ENCODE measurements around the gene KAZN.

Gene KAZN

DNA sequence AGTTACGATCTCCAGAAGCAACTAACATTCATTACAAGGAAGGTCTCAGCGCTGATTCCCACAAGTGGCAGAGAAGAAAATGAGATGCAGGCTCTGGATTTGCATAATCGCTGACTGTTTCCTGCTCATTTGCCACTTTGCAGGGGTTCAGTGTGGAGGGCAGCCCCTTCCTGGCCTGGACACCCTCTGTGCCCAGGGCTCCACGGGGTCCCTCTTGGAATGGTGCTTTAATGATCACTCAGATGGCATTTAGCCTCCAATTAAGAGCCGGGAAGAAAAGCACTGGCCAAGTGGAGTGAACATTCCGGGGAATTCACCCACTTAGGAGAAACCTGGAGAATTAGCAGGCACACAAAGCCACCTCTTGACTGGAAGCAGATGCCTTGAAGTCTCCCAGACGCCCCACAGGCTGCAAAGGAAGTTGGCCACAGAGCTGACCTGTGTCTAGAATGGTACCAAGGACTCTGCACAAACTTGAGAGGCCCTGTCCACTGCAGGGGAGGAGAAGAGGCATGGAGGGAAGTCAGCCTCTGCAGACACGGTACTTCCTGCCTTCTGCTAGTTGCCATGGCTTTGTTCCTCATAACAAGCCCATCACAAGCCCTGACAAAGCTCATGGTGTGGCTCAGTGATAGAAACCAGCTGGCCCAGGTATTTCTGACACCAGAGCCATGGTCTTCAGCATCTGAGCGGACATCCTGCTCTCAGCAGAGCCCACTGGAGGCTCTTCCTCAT is 157.2 kb downstream of the KAZN start:
- no peaks in the 10 kb centered on the region for H3K9me3 ChIP-seq (ENCODE audit: insufficient read depth, low read depth, low read length)
- peaks cover 21% of the 10 kb centered on the region for H3K4me1 ChIP-seq (ENCODE audit: insufficient read depth, low read length)
- no peak overlapping the region for H3K9ac ChIP-seq (ENCODE audit: low read depth, low read length)
- H3K4me3 ChIP-seq (ENCODE audit: low read length) = no peak overlapping the region
- H3K36me3 ChIP-seq (ENCODE audit: insufficient read depth, low read depth, low read length) = no peaks in the 10 kb centered on the region
- H3K27me3 ChIP-seq (ENCODE audit: insufficient read depth, low read length) = no peaks in the 10 kb centered on the region
- no peak overlapping the region for H3K27ac ChIP-seq (ENCODE audit: low read length)

- Histone ChIP-seq H3K9ac (ENCODE audit: low read depth, low read length) (no peak overlapping the region), H3K9me3 (ENCODE audit: insufficient read depth, low read depth, low read length) (no peaks in the 10 kb centered on the region), H3K4me3 (ENCODE audit: low read length) (no peak overlapping the region), H3K4me1 (ENCODE audit: insufficient read depth, low read length) (peaks cover 21% of the 10 kb centered on the region), H3K36me3 (ENCODE audit: insufficient read depth, low read depth, low read length) (no peaks in the 10 kb centered on the region), H3K27ac (ENCODE audit: low read length) (no peak overlapping the region), H3K27me3 (ENCODE audit: insufficient read depth, low read length) (no peaks in the 10 kb centered on the region)
Observed at GRCh38 chr1:14756589-14757285, 158.3 kb downstream of the KAZN start.

GRCh38 chr1:14757286-14757625 is 158.8 kb downstream of the KAZN start:
- Histone ChIP-seq H3K9ac (ENCODE audit: low read depth, low read length) (no peak overlapping the region), H3K36me3 (ENCODE audit: insufficient read depth, low read depth, low read length) (no peaks in the 10 kb centered on the region), H3K27me3 (ENCODE audit: insufficient read depth, low read length) (no peaks in the 10 kb centered on the region), H3K4me1 (ENCODE audit: insufficient read depth, low read length) (peaks cover 21% of the 10 kb centered on the region), H3K27ac (ENCODE audit: low read length) (no peak overlapping the region), H3K4me3 (ENCODE audit: low read length) (no peak overlapping the region), H3K9me3 (ENCODE audit: insufficient read depth, low read depth, low read length) (no peaks in the 10 kb centered on the region)

DNA sequence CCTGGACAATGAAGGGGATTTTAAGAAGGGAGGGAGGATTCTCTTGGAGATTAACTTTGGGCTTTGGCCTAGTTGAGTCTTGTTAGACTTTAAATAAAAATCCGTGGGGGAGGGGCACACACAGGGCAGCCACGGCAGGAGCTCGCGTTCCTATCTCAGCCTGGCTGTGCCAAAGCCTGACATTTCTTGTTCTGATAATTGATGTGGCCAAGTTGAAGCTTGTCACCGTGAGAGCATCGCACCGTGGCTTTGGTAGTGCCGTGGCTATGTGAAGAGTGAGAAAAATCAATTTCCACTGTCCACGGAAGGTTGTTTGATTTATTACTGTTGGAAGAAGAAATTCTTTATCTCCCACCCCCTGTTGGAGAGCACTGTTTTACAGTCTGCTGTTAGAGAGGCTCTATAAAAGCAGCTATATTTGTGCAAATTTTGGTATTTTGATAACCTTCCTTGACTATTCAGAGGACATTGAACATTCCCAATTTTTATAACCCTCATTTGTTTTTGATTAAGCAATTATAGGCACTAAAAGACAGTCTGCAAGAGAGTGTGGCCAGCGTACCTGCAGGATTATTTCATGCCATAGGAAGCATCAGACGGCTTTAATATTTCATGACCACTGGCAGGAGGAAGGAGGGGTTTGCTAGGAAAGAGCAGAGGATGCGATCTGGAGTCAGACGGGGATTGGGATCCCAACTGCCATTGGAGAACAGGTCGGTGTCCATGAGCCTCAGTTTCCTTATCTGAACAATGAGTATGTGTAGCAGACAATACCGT is 160.7 kb downstream of the KAZN start:
- Histone ChIP-seq H3K27ac (ENCODE audit: low read length) (no peak overlapping the region), H3K4me3 (ENCODE audit: low read length) (no peak overlapping the region), H3K9ac (ENCODE audit: low read depth, low read length) (no peak overlapping the region), H3K4me1 (ENCODE audit: insufficient read depth, low read length) (peaks cover 25% of the 10 kb centered on the region), H3K27me3 (ENCODE audit: insufficient read depth, low read length) (no peaks in the 10 kb centered on the region), H3K9me3 (ENCODE audit: insufficient read depth, low read depth, low read length) (no peaks in the 10 kb centered on the region), H3K36me3 (ENCODE audit: insufficient read depth, low read depth, low read length) (no peaks in the 10 kb centered on the region)

- Histone ChIP-seq H3K4me3 (ENCODE audit: low read length) (no peak overlapping the region), H3K9ac (ENCODE audit: low read depth, low read length) (no peak overlapping the region), H3K4me1 (ENCODE audit: insufficient read depth, low read length) (peaks cover 25% of the 10 kb centered on the region), H3K27me3 (ENCODE audit: insufficient read depth, low read length) (no peaks in the 10 kb centered on the region), H3K9me3 (ENCODE audit: insufficient read depth, low read depth, low read length) (no peaks in the 10 kb centered on the region), H3K36me3 (ENCODE audit: insufficient read depth, low read depth, low read length) (no peaks in the 10 kb centered on the region), H3K27ac (ENCODE audit: low read length) (no peak overlapping the region)
Observed at GRCh38 chr1:14759843-14760242, 161.4 kb downstream of the KAZN start.

DNA sequence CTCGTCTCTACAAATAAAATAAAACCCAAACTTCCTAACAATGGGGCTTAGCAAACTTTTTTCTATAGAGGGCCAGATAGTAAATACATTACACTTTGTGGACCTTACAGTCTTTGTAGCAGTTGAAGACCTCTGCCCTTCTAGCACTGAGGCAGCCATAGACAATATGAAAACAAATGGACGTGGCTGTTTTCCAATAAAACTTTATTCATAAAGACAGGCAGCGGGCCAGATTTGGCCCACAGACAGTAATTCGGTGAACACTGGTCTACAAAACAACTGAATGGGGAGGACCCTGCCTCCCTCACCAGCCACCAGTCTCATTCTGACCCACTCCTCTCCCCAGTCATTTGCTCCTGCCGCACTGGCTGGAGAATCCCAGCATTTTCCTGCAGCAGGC is 162.3 kb downstream of the KAZN start:
- Histone ChIP-seq H3K27me3 (ENCODE audit: insufficient read depth, low read length) (no peaks in the 10 kb centered on the region), H3K27ac (ENCODE audit: low read length) (no peak overlapping the region), H3K9me3 (ENCODE audit: insufficient read depth, low read depth, low read length) (no peaks in the 10 kb centered on the region), H3K4me3 (ENCODE audit: low read length) (no peak overlapping the region), H3K36me3 (ENCODE audit: insufficient read depth, low read depth, low read length) (no peaks in the 10 kb centered on the region), H3K4me1 (ENCODE audit: insufficient read depth, low read length) (peaks cover 25% of the 10 kb centered on the region), H3K9ac (ENCODE audit: low read depth, low read length) (no peak overlapping the region)

- no peaks in the 10 kb centered on the region for H3K36me3 ChIP-seq (ENCODE audit: insufficient read depth, low read depth, low read length)
- no peak overlapping the region for H3K4me3 ChIP-seq (ENCODE audit: low read length)
- no peaks in the 10 kb centered on the region for H3K27me3 ChIP-seq (ENCODE audit: insufficient read depth, low read length)
- no peak overlapping the region for H3K9ac ChIP-seq (ENCODE audit: low read depth, low read length)
- H3K4me1 ChIP-seq (ENCODE audit: insufficient read depth, low read length) = peaks cover 22% of the 10 kb centered on the region
- H3K9me3 ChIP-seq (ENCODE audit: insufficient read depth, low read depth, low read length) = no peaks in the 10 kb centered on the region
- H3K27ac ChIP-seq (ENCODE audit: low read length) = no peak overlapping the region
Observed at GRCh38 chr1:14761291-14762153, 163.0 kb downstream of the KAZN start.

DNA sequence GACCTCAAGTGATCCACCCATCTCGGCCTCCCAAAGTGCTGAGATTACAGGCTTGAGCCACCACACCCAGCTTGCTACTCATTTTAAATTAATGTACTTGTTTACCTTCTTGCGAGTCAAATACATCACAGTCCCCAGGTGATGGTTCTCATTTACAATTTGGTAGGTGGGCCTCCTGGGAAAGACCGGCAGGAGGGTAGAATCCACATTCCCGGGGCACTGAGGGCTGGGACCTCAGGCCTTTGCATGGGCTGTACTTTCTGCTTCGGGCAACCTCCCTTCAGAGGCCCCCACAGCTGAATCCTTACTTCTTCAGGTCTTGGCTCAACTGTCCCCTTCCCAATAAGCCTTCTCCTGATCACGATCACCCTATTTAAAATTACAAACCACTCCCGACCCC is 165.5 kb downstream of the KAZN start:
- H3K4me3 ChIP-seq (ENCODE audit: low read length) = no peak overlapping the region

DNA sequence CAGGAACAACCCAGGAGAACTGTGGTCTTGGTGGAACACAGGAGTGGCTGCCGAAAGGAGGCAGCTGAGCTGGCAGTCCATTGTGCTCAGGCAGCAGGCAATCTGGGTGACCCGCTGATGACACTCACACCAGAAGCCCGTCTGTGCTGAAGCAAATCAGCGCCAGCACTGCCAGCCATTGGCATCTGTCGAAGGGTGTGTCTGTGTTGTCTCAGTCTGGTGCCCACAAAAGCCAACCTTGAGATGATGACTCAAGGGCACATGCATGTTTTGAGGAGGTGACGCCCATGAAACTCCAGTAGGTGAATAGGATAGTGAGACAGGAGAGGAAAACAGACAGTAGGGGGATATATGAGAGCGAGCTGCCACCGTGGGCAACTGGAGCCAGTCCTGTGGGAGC is 167.3 kb downstream of the KAZN start:
- Histone ChIP-seq H3K27ac (ENCODE audit: low read length) (no peak overlapping the region), H3K4me1 (ENCODE audit: insufficient read depth, low read length) (peaks cover 27% of the 10 kb centered on the region), H3K4me3 (ENCODE audit: low read length) (no peak overlapping the region), H3K9ac (ENCODE audit: low read depth, low read length) (no peak overlapping the region), H3K9me3 (ENCODE audit: insufficient read depth, low read depth, low read length) (no peaks in the 10 kb centered on the region), H3K36me3 (ENCODE audit: insufficient read depth, low read depth, low read length) (no peaks in the 10 kb centered on the region), H3K27me3 (ENCODE audit: insufficient read depth, low read length) (no peaks in the 10 kb centered on the region)

More for the DNA sequence above, 165.5 kb downstream of the KAZN start:
- Histone ChIP-seq H3K27me3 (ENCODE audit: insufficient read depth, low read length) (no peaks in the 10 kb centered on the region), H3K27ac (ENCODE audit: low read length) (no peak overlapping the region), H3K9me3 (ENCODE audit: insufficient read depth, low read depth, low read length) (no peaks in the 10 kb centered on the region), H3K36me3 (ENCODE audit: insufficient read depth, low read depth, low read length) (no peaks in the 10 kb centered on the region), H3K4me1 (ENCODE audit: insufficient read depth, low read length) (peaks cover 37% of the 10 kb centered on the region), H3K9ac (ENCODE audit: low read depth, low read length) (no peak overlapping the region)

DNA sequence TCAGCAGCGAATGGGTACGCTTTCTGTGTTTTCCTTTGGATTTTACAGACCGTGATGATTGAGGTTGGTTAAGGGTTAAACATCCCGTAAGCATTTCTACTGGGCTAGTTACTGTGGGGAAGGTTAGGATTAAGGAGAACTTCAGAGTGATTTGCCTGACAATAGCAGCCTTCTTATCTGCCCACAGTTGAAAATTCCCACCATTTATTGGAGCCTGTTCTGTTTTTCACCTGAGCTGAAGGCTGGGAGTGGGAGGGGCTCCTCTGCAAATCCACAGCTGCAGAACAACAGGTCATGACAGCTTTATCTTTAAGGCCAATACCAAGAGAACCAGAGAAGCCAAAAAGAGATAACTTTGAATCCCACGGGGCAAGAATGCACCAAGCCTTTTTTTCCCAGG is 168.6 kb downstream of the KAZN start:
- Histone ChIP-seq H3K9ac (ENCODE audit: low read depth, low read length) (no peak overlapping the region), H3K27ac (ENCODE audit: low read length) (no peak overlapping the region), H3K4me1 (ENCODE audit: insufficient read depth, low read length) (peaks cover 27% of the 10 kb centered on the region), H3K9me3 (ENCODE audit: insufficient read depth, low read depth, low read length) (no peaks in the 10 kb centered on the region), H3K27me3 (ENCODE audit: insufficient read depth, low read length) (no peaks in the 10 kb centered on the region), H3K4me3 (ENCODE audit: low read length) (no peak overlapping the region), H3K36me3 (ENCODE audit: insufficient read depth, low read depth, low read length) (no peaks in the 10 kb centered on the region)

GRCh38 chr1:14768582-14769304 is 170.3 kb downstream of the KAZN start:
- Histone ChIP-seq H3K9me3 (ENCODE audit: insufficient read depth, low read depth, low read length) (no peaks in the 10 kb centered on the region), H3K36me3 (ENCODE audit: insufficient read depth, low read depth, low read length) (no peaks in the 10 kb centered on the region), H3K4me1 (ENCODE audit: insufficient read depth, low read length) (peaks cover 23% of the 10 kb centered on the region), H3K4me3 (ENCODE audit: low read length) (no peak overlapping the region), H3K9ac (ENCODE audit: low read depth, low read length) (no peak overlapping the region), H3K27ac (ENCODE audit: low read length) (no peak overlapping the region), H3K27me3 (ENCODE audit: insufficient read depth, low read length) (no peaks in the 10 kb centered on the region)
